A549 (cell line): ENCODE measurements around the gene PLEKHF1. TPM values are rescaled to one million over a fixed set of nuclear protein-coding genes. Genes with fewer than 3 reads are reported as not detected.
"Not testable (repeated sequence)": the region's sequence is repeated elsewhere in the genome, so short reads cannot be mapped to it uniquely, and the experiment has no call there.

Experiments used
- ATAC-seq, 2 experiments: fragments of 200-7000 bp in 1 of 2; fragments of >200 bp in 1 of 2; cut with Nextera tagmentation in 1 of 2; cut with Tn5 transposase in 1 of 2; 3 replicates each; pipeline versions ENCODE4 v1.8.0 to v1.9.1; 2018 to 2020; ENCODE audit warnings: mild to moderate bottlenecking in 1 of 2, moderate library complexity in 1 of 2
- CTCF ChIA-PET: fragments of 300-600 bp; sonication (Branson Sonifier 250); formaldehyde crosslinking; extraction: SDS; loops from one replicate; lab custom pipeline; 2021; ENCODE audit warnings: antibody characterized with exemption, inconsistent platforms; lab: Yijun Ruan, JAX
- POLR2A ChIA-PET: fragments of 350-600 bp; formaldehyde crosslinking; extraction: SDS; loops from one replicate; lab custom pipeline; 2021; ENCODE audit warnings: antibody characterized with exemption, inconsistent platforms; lab: Yijun Ruan, JAX
- DNase-seq, 2 experiments: peaks; one replicate each; pipeline versions ENCODE4 v3.0.0 to v3.0.0-alpha.2; 2011 to 2016; ENCODE audit warnings: low read depth in 1 of 2, low spot score in 1 of 2
- FAIRE-seq: peaks from 2 replicates; lab custom pipeline; 2011; peaks lifted over from hg19 to GRCh38; lab: Jason Lieb, UNC
- H3K27ac ChIP-seq, 2 experiments: fragments of >200 bp; sonication (Bioruptor Twin); formaldehyde crosslinking; 3 replicates each; pipeline ENCODE4 v1.5.1; 2016 to 2017
- H3K4me1 ChIP-seq: fragments of >200 bp; sonication (Bioruptor Twin); formaldehyde crosslinking; 3 replicates; pipeline ENCODE4 v1.6.1; 2016
- H3K4me2 ChIP-seq: fragments of >200 bp; sonication (Bioruptor Twin); formaldehyde crosslinking; 3 replicates; pipeline ENCODE4 v1.6.1; 2016
- H3K4me3 ChIP-seq: fragments of >200 bp; sonication (Bioruptor Twin); formaldehyde crosslinking; 3 replicates; pipeline ENCODE4 v1.5.1; 2016
- H3K9me3 ChIP-seq: fragments of >200 bp; sonication (Bioruptor Twin); formaldehyde crosslinking; 3 replicates; pipeline ENCODE4 v1.6.1; 2016
- CBX2 ChIP-seq: fragments of 200-600 bp; sonication (generic); IDR thresholded peaks from 2 replicates; pipeline ENCODE4 v1.6.1; 2016; ENCODE audit warnings: low read depth, mild to moderate bottlenecking, borderline replicate concordance
- EHF ChIP-seq: fragments of 250-450 bp; sonication (Bioruptor Pico); IDR thresholded peaks from 2 replicates; pipeline ENCODE4 v1.5.0; 2020; ENCODE audit warnings: mild to moderate bottlenecking
- EHMT2 ChIP-seq: fragments of 200-600 bp; sonication (generic); IDR thresholded peaks from 2 replicates; pipeline ENCODE4 v1.6.1; 2016; ENCODE audit warnings: antibody characterized with exemption, low read depth, mild to moderate bottlenecking, moderate library complexity
- EP300 ChIP-seq, 2 experiments: fragments of >200 bp; sonication (Bioruptor Twin); formaldehyde crosslinking; IDR thresholded peaks; 2 replicates in 1 of 2; 3 replicates in 1 of 2; pipeline ENCODE4 v1.6.1; 2016 to 2017
- ESRRA ChIP-seq: fragments of 150-350 bp; IDR thresholded peaks from 2 replicates; pipeline ENCODE4 v1.6.1; 2014; ENCODE audit warnings: mild to moderate bottlenecking, low read length, borderline replicate concordance
- FOSL2 ChIP-seq, 2 experiments: fragments of 450-650 bp in 1 of 2; fragments of >200 bp in 1 of 2; sonication (Bioruptor Twin) in 1 of 2; formaldehyde crosslinking; IDR thresholded peaks; 2 replicates each; pipeline versions ENCODE4 v1.5.0 to v1.6.1; 2016 to 2020; ENCODE audit warnings: mild to moderate bottlenecking in 1 of 2, moderate library complexity in 1 of 2
- HOXB5 ChIP-seq: fragments of 250-450 bp; sonication (Bioruptor Pico); IDR thresholded peaks from 2 replicates; pipeline ENCODE4 v1.5.0; 2020; ENCODE audit warnings: mild to moderate bottlenecking, moderate library complexity
- JUN ChIP-seq, 2 experiments: fragments of >200 bp; sonication (Bioruptor Twin); formaldehyde crosslinking; IDR thresholded peaks; 2 replicates in 1 of 2; 3 replicates in 1 of 2; pipeline ENCODE4 v1.6.1; 2016 to 2017
- KDM1A ChIP-seq: fragments of 200-600 bp; sonication (generic); IDR thresholded peaks from 2 replicates; pipeline ENCODE4 v1.6.1; 2016; ENCODE audit warnings: low read depth, mild to moderate bottlenecking
- MAFK ChIP-seq: fragments of 450-650 bp; IDR thresholded peaks from 2 replicates; pipeline ENCODE4 v1.6.1; 2014; ENCODE audit not compliant: partially characterized antibody
- NFE2L2 ChIP-seq: fragments of 150-350 bp; conservative IDR thresholded peaks from 2 replicates; pipeline ENCODE4 v1.6.1; 2014; ENCODE audit warnings: low read length
- NR3C1 ChIP-seq: fragments of >200 bp; sonication (Bioruptor Twin); formaldehyde crosslinking; IDR thresholded peaks from 3 replicates; pipeline ENCODE4 v1.6.1; 2017
- POLR2A ChIP-seq: IDR thresholded peaks from 2 replicates; pipeline ENCODE4 v1.6.1; 2012; ENCODE audit warnings: mild to moderate bottlenecking, low read length
- POLR2AphosphoS2 ChIP-seq: conservative IDR thresholded peaks from 2 replicates; pipeline ENCODE4 v1.6.1; 2012; ENCODE audit warnings: low read length, improper control_type of control experiment, inconsistent platforms
- RAD21 ChIP-seq, 2 experiments: fragments of >200 bp in 1 of 2; sonication (Bioruptor Twin) in 1 of 2; formaldehyde crosslinking in 1 of 2; IDR thresholded peaks in 1 of 2; conservative IDR thresholded peaks in 1 of 2; 2 replicates in 1 of 2; 3 replicates in 1 of 2; pipeline ENCODE4 v1.6.1; 2012 to 2018; ENCODE audit warnings: inconsistent platforms in 1 of 2
- SREBF2 ChIP-seq: fragments of 450-650 bp; IDR thresholded peaks from 2 replicates; pipeline ENCODE4 v1.6.1; 2014; ENCODE audit warnings: mild to moderate bottlenecking, moderate library complexity
- TFCP2L1 ChIP-seq: fragments of 250-450 bp; sonication (Bioruptor Pico); IDR thresholded peaks from 2 replicates; pipeline ENCODE4 v1.5.0; 2021; ENCODE audit warnings: mild to moderate bottlenecking
- TP53 ChIP-seq: fragments of 250-450 bp; sonication (Bioruptor Pico); IDR thresholded peaks from 2 replicates; pipeline ENCODE4 v1.5.0; 2021; ENCODE audit warnings: mild to moderate bottlenecking, moderate library complexity
- ZNF302 ChIP-seq: fragments of 250-450 bp; sonication (Bioruptor Pico); IDR thresholded peaks from 2 replicates; pipeline ENCODE4 v1.9.0; 2021; ENCODE audit warnings: inconsistent platforms, mild to moderate bottlenecking, moderate library complexity
- ZSCAN20 ChIP-seq: fragments of 250-450 bp; sonication (Bioruptor Pico); IDR thresholded peaks from 2 replicates; pipeline ENCODE4 v1.8.0; 2022; ENCODE audit warnings: mild to moderate bottlenecking, moderate library complexity
- WGBS: methylation state at CpG from one replicate; pipeline ENCODE4 v1.1.6; 2017; ENCODE audit errors: missing lambda C conversion rate; 5-methylcytosine and 5-hydroxymethylcytosine counted together
- polyA plus RNA-seq, 4 experiments: library from polyadenylated mRNA; depleted of rRNA in 3 of 4; stranded (reverse); fragments of >200 nt; fragmentation: RNase III in 1 of 4; extraction: RNeasy Plus Mini Kit Qiagen cat#74134 plus additional on column Dnase treatment in 1 of 4; gene quantifications; 2 replicates in 3 of 4; 3 replicates in 1 of 4; pipeline ENCODE4 v1.2.3, GENCODE V29; 2011 to 2017
- TF ChIP-seq, protein P1 (sequence below): fragments of 250-450 bp; sonication (Bioruptor Pico); IDR thresholded peaks from 2 replicates; pipeline ENCODE4 v1.5.0; 2020; ENCODE audit warnings: low read depth, mild to moderate bottlenecking, moderate library complexity
- TF ChIP-seq, protein P2 (sequence below): fragments of >200 bp; sonication (Bioruptor Twin); formaldehyde crosslinking; IDR thresholded peaks from 2 replicates; pipeline ENCODE4 v1.6.1; 2016
- TF ChIP-seq, protein P3 (sequence below): IDR thresholded peaks from 2 replicates; pipeline ENCODE4 v1.6.1; 2012; ENCODE audit warnings: low read depth, borderline replicate concordance
- TF ChIP-seq, protein P4 (sequence below): fragments of 450-650 bp; IDR thresholded peaks from 2 replicates; pipeline ENCODE4 v1.6.1; 2014; ENCODE audit warnings: antibody characterized with exemption
- TF ChIP-seq, protein P5 (sequence below): IDR thresholded peaks from 2 replicates; pipeline ENCODE4 v1.6.1; 2012

PLEKHF1 gene
- polyA plus RNA-seq, 2 of the 4 experiments (the other 2 are of a cell fraction), result 2.1 to 4.1 TPM

DNA sequence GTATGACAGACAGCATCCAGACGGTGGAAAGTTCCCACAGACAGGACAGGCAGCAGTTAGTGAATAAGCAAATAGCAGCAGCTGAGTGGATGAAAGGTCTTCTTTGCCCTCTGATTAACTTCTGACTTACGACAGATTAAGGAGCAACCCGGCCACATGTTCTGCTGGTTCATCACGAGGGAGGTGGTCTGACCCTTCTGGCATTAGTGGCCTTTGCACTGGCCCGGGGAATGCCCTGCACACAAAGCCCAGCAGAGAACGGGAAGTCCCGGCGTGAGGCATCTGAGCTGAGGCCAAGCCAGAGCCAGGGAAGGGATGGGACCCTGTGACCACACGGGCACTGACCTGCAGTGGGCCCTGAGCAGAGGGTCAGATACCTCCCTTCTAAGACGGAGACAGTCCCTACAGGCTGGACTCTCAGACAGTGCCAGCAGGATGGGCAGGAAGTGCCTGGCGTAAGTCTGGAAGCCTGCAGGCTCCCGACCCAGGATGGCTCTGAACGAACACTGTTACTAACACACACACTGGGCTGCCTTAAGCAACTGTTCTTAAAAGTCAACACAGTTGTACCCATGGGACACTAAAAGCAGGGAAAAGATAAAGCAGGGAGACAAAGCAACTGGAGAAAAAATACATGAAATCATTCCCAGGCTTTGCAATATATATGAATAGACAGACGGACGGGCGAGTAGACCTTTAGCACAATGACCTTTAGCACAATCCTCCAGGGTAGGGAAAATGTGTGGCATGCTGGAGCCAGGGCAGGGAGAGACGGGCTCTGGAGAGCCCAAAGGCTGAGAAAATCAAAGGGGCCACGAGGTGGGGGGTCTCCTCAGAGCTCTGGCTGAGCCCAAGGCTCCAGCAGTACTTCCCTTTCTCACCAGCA lies 43.5 kb downstream of the PLEKHF1 start:
- TF ChIP-seq MAFK, result no peak
- no peak for TF ChIP-seq EHF
- TF ChIP-seq, protein P1, sequence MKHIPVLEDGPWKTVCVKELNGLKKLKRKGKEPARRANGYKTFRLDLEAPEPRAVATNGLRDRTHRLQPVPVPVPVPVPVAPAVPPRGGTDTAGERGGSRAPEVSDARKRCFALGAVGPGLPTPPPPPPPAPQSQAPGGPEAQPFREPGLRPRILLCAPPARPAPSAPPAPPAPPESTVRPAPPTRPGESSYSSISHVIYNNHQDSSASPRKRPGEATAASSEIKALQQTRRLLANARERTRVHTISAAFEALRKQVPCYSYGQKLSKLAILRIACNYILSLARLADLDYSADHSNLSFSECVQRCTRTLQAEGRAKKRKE, result no peak
- no peak for TF ChIP-seq NR3C1
- no peak for TF ChIP-seq POLR2A
- no peak for TF ChIP-seq NFE2L2
- no peak for TF ChIP-seq POLR2AphosphoS2
- TF ChIP-seq, protein P2, sequence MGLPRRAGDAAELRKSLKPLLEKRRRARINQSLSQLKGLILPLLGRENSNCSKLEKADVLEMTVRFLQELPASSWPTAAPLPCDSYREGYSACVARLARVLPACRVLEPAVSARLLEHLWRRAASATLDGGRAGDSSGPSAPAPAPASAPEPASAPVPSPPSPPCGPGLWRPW, result no peak
- no peak for TF ChIP-seq EHMT2
- TF ChIP-seq, protein P3, sequence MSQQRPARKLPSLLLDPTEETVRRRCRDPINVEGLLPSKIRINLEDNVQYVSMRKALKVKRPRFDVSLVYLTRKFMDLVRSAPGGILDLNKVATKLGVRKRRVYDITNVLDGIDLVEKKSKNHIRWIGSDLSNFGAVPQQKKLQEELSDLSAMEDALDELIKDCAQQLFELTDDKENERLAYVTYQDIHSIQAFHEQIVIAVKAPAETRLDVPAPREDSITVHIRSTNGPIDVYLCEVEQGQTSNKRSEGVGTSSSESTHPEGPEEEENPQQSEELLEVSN, result no peak
- no peak for TF ChIP-seq RAD21 (conservative IDR thresholded peaks at IDR 0.05 in 1 of 2, IDR thresholded peaks at IDR 0.05 in 1 of 2)
- no peak for TF ChIP-seq TFCP2L1
- no peak for TF ChIP-seq TP53 (CRISPR knock-in tag)
- TF ChIP-seq FOSL2 (IDR thresholded peaks at IDR 0.05), result no peak
- TF ChIP-seq FOSL2 (CRISPR knock-in tag; IDR thresholded peaks at IDR 0.05), result no peak
- no peak for TF ChIP-seq ZNF302 (CRISPR knock-in tag)
- TF ChIP-seq EP300 (IDR thresholded peaks at IDR 0.05), result no peak
- TF ChIP-seq, protein P4, sequence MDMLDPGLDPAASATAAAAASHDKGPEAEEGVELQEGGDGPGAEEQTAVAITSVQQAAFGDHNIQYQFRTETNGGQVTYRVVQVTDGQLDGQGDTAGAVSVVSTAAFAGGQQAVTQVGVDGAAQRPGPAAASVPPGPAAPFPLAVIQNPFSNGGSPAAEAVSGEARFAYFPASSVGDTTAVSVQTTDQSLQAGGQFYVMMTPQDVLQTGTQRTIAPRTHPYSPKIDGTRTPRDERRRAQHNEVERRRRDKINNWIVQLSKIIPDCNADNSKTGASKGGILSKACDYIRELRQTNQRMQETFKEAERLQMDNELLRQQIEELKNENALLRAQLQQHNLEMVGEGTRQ, result no peak
- no peak for TF ChIP-seq KDM1A
- TF ChIP-seq ZSCAN20 (CRISPR knock-in tag), result no peak
- TF ChIP-seq HOXB5 (CRISPR knock-in tag), result no peak
- no peak overlapping the region for H3K27ac ChIP-seq
- H3K4me2 ChIP-seq, result no peak overlapping the region
- peaks cover 3% of the 10 kb centered on the region for H3K4me1 ChIP-seq
- FAIRE-seq (no peak), ATAC-seq (no peak), DNase-seq (no peak)
- H3K4me3 ChIP-seq, result no peak overlapping the region
- ChIA-PET CTCF (interaction anchor here (1.5 to 14.1 kb wide), 6 partner anchors 8 to 165 kb away, joined by 3 to 490 read pairs (median 31); partner anchors contain the start of gene POP4), POLR2A (no interaction called here)
- H3K9me3 ChIP-seq, result no peaks in the 10 kb centered on the region
- 86% methylated on average over 18 of the region's 18 CpGs for WGBS

DNA sequence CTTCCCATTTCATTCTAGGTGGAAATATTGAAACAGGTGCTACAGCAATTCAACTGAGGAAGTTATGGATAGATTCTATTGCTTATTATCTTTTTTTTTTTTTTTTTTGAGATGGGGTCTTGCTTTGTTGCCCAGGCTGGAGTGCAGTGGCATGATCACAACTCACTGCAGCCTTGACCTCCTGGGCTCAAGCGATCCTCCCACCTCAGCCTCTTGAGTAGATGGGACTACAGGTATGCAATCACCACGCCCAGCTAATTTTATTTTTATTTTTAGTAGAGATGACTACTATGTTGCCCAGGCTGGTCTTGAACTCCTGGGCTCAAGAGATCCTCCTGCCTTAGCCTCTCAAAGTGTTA lies 44.2 kb downstream of the PLEKHF1 start:
- ATAC-seq, H3K4me1 ChIP-seq, H3K9me3 ChIP-seq, H3K4me2 ChIP-seq, H3K4me3 ChIP-seq, POLR2A ChIA-PET, H3K27ac ChIP-seq, DNase-seq: not testable (repeated sequence)
- FAIRE-seq, result peak; percentile 7
- CTCF ChIA-PET, result interaction anchor here (1.5 to 14.1 kb wide), 5 partner anchors 16 to 164 kb away, joined by 3 to 490 read pairs (median 60); partner anchors contain the start of gene POP4
- WGBS, result 88% methylated on average over 2 of the region's 2 CpGs

DNA sequence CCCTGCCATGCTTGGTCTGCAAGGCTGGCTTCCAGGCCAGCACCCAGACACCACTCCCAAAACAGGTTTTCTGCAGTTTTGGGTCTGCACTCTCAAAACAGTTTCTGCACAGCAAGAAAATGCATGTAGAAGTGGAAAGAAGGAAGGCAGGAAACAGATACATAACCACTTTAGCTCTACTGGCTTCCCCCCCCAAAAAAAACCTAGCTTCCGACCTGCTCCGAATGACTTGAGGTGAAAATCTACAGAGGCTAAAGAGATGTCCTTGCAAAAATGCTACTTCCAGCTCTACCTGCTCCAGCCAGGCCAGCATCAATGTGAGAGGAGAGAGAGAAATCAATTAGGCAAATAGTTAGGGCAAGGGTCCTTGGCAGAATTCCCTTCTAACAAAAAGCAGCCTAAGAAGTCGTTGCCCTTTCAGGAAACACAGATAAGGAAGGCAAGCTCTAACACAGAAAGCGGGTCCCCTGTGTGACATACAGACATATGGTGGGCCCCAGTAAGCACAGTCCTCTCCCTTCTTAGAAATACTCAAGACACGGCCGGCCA lies 46.4 kb downstream of the PLEKHF1 start:
- no peak overlapping the region for H3K27ac ChIP-seq
- ChIA-PET CTCF (interaction anchor here (1.2 to 14.1 kb wide), 9 partner anchors 12 to 162 kb away, joined by 3 to 490 read pairs (median 20); partner anchors contain the start of genes PLEKHF1 and POP4), POLR2A (interaction anchor here (7.2 kb wide), 1 partner anchor 105 kb away, joined by 110 read pairs; the partner anchor contains the start of gene POP4)
- H3K4me1 ChIP-seq, result peaks cover 17% of the 10 kb centered on the region
- no peak overlapping the region for H3K4me2 ChIP-seq
- WGBS, result 94% methylated on average over 6 of the region's 6 CpGs
- no peak for DNase-seq
- ATAC-seq, result no peak
- FAIRE-seq, result no peak
- TF ChIP-seq, protein P2, result no peak
- TF ChIP-seq HOXB5 (CRISPR knock-in tag), result no peak
- TF ChIP-seq JUN (IDR thresholded peaks at IDR 0.05), result no peak
- no peak for TF ChIP-seq CBX2
- TF ChIP-seq SREBF2, result no peak
- TF ChIP-seq ESRRA, result no peak
- TF ChIP-seq, protein P5, sequence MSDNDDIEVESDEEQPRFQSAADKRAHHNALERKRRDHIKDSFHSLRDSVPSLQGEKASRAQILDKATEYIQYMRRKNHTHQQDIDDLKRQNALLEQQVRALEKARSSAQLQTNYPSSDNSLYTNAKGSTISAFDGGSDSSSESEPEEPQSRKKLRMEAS, result no peak
- no peak overlapping the region for H3K4me3 ChIP-seq
- H3K9me3 ChIP-seq, result no peaks in the 10 kb centered on the region
